H1 (cell line): ENCODE data around the gene UGT1A3. TPM values are rescaled to one million over a fixed set of nuclear protein-coding genes. Genes with fewer than 3 reads are reported as not detected.

Source experiments
- CHD7 ChIP-seq: fragments of 300-600 bp; sonication (generic); IDR thresholded peaks from 2 replicates; pipeline ENCODE4 v1.7.1; 2012; ENCODE audit warnings: low read length, moderate library complexity, mild to moderate bottlenecking, inconsistent platforms; ENCODE audit not compliant: insufficient replicate concordance
- KDM4A ChIP-seq: IDR thresholded peaks from one replicate; pipeline ENCODE4 v1.7.1; 2012; ENCODE audit warnings: low read depth, mild to moderate bottlenecking, moderate library complexity, low read length, inconsistent platforms; ENCODE audit not compliant: severe bottlenecking
- SP1 ChIP-seq: IDR thresholded peaks from 2 replicates; pipeline ENCODE4 v1.6.1; 2011; ENCODE audit warnings: low read depth, low read length
- polyA plus RNA-seq, 7 experiments: library from polyadenylated mRNA; depleted of rRNA in 3 of 7; stranded (reverse) in 5 of 7; unstranded in 2 of 7; fragments of >200 nt in 5 of 7; fragments of 200-250 nt in 2 of 7; gene quantifications; 1 replicate in 5 of 7; 2 replicates in 1 of 7; 4 replicates in 1 of 7; pipeline versions ENCODE4 v1.2.1 to v1.2.3, GENCODE V29; 2011 to 2013; ENCODE audit warnings: missing spikeins in 2 of 7, mixed read lengths in 2 of 7
- total RNA-seq: library from RNA; stranded (reverse); fragmentation: NEBNext Ultra II Directional; extraction: Animal tissue kit (Norgen Biotek cat#: 25700); gene quantifications from 2 replicates; pipeline ENCODE4 v1.2.1, GENCODE V29; 2021

Gene UGT1A3
- total and polyA plus RNA-seq, 2 of the 8 experiments (the other 6 are each of a cell fraction or from before 2014, with no cell fraction given): not detected

GRCh38 chr2:233800208-233800607, 71.4 kb downstream of the UGT1A3 start (continued):
- TF ChIP-seq CHD7 (no peak), SP1 (no peak), KDM4A (no peak)
